NB4 (cell line): ENCODE data around the gene PIP5K1B.

Experiments
- CTCF ChIP-seq: IDR thresholded peaks from one replicate; pipeline ENCODE4 v1.5.1; 2012; ENCODE audit warnings: low read depth, low read length
- POLR2A ChIP-seq: IDR thresholded peaks from 2 replicates; pipeline ENCODE4 v1.6.1; 2011; ENCODE audit warnings: mild to moderate bottlenecking; ENCODE audit not compliant: insufficient read length; ENCODE audit errors: extremely low read depth

GRCh38 chr9:68780720-68781119, 75.7 kb downstream of the PIP5K1B start:
- TF ChIP-seq CTCF (no peak), POLR2A (no peak)
